NCI-H1436 treated with DMSO at 0.1 percent for 48 hours (cell line): ENCODE data around the gene PCCB.
"Not testable (repeated sequence)": the region's sequence is repeated elsewhere in the genome, so short reads cannot be mapped to it uniquely, and the experiment has no call there.

Experiments used
- DNase-seq: peaks from one replicate; lab custom pipeline; 2025; lab: John Stamatoyannopoulos, UW

Gene PCCB

GRCh38 chr3:136250059-136250902 lies at the start of gene PCCB:
PCCB (plus strand) TSS chr3:136250340; CDS start chr3:136250376, 36 bp downstream.
- DNase-seq, result peak; percentile 90

- no peak for DNase-seq
Measured at GRCh38 chr3:136207489-136208115, 42.5 kb upstream of the PCCB start.

DNA sequence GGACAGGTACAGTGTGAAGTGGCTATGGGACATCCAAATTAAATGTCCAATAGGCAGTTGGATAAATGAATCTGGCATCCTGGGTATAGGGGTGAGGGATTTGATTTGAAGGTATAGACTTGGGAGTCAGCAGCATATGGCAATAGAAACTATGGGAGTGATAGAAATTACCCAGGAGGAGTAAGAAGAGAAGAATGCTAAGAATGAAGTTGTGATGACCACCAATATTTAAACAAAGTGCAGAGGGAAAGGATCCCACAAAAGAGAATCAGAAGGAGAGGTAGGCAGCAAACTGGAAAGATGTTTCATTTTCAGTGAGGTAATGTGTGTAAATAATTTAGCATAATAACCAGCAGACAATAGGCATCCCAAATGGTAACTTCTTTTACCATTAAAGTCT lies 40.2 kb upstream of the PCCB start:
- no peak for DNase-seq

- no peak for DNase-seq
Measured at GRCh38 chr3:136211547-136211946, 38.6 kb upstream of the PCCB start.

GRCh38 chr3:136222746-136223145 lies 27.4 kb upstream of the PCCB start:
- DNase-seq, result not testable (repeated sequence)

GRCh38 chr3:136232413-136232812 lies 17.7 kb upstream of the PCCB start:
- no peak for DNase-seq

DNA sequence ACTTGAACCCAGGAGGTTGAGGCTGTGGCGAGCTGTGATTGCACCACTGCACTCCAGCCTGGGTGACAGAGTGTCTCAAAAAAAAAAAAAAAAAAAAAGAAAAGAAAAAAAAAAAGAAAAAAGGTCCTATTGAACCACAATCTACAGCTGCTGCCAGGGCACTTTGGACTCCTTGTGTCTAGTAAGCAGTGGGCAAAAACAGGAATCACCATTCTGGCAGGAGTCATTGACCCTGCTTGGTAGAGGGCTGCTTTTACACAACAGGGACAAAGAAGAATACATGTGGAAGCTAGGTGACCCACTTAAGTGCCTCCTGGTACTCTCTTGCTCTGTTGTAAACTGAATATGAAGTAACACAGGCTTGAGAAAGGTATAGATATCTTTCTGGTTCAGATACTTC lies 14.6 kb upstream of the PCCB start:
- DNase-seq, result no peak

- no peak for DNase-seq
Measured at GRCh38 chr3:136236109-136236508, 14.0 kb upstream of the PCCB start.

DNA sequence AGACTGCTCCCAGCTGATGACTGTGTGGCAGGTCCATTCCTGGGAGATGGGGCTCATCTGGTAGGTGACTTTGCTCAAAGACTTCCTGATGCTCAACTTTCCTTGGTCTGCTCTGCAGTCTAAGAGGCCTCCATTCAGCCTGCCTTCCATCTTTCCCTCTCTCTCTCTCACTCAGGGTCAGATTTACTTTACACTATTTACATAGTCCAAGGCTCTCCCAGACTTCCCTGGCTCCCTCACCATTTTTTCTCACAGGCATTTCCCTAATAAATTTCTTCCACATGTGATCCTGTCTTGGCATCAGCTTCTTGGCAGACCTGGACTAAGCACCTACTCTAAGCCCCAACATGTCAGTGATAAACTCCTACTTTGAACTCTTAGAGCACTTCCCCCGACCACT lies 13.0 kb upstream of the PCCB start:
- DNase-seq, result no peak

GRCh38 chr3:136237961-136238649 lies 12.0 kb upstream of the PCCB start:
- no peak for DNase-seq

DNA sequence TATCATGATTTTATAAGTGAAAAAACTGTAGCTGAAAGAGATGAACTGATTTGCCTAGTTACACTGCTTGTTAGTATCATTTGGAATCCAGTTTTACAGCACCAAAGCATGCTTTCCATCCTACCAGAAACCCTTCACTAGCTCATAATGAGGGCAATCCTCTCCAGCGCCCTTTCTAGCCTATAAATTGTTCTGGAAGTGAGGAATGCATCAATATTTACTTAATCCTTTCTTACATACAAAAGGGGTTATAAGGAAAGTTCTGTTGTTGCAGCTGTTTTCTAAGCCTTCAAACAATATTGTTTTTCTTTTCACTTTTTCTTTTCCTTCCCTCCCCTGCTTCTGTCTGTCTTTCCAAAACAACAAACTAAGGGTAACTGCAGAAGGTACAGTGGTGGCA lies 11.0 kb upstream of the PCCB start:
- DNase-seq, result no peak

DNA sequence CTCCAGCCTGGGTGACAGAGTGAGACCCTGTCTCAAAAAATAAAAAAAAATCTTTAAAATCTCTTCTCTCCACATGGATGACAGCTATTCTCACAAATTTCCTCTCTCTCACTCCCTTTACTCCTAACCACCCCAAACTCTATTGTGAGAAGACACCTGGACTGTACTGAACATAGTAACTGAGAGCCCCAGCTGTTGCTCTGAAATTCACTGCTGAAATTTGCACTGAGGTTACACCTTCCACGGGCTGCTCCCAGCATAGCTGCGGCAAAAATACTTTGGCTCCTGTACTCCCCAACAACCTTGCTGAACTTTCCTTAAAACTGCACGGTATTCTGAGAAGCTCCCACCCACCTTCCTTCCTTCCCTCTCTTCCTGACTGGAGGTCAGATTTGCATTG lies 4.4 kb upstream of the PCCB start:
- no peak for DNase-seq

DNA sequence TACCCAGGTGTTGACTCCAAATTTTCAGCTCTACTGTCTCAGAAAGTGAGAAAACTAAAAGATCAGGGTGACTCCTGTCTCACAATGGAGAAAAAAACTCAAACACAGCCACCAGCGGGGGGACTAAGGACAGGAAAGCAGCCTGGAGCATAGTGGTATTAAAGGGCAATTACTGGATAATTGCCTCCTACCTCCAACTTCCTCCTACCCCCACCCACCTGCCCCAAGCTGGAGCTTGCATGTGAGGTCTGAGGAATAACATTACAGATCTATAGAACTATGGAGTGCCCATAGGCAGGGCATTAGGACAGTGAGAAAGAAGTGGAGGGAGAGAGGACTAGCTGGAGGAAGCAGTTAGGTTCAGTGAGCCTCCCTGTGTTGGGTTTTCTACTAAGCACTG lies 2.7 kb upstream of the PCCB start:
- DNase-seq, result no peak

- DNase-seq, result no peak
Measured at GRCh38 chr3:136247855-136248590, 2.1 kb upstream of the PCCB start.

GRCh38 chr3:136249091-136249490 lies 1.0 kb upstream of the PCCB start:
- DNase-seq, result no peak

- DNase-seq, result no peak
Measured at GRCh38 chr3:136249593-136249992, 547 bp upstream of the PCCB start.

DNA sequence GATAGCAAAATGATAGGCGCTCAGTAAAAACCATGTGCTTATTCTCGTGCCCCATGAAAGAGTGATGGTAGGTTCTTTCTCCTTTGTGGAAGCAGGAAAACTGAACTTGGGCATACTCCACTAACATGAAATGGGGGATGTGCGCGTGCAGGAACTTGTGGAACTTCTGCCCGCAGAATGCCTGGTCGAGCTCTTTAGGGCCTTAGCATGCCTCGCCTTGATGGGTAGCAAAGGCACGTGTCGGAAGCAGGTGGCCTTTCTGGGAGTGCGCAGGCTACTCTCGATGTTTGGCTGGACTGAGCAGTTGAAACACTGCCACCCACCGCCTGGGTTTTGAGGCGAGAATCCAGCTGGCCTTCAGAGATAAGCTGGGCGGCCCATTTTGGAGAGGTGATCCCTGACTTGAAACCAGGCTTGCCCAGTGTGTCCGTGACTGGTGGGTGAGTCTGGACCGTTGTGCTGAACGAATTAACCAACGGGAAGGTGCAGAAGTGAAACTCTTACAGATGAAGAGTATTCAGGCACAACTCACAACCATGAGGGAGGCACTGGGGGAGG lies 842 bp downstream of the PCCB start:
- DNase-seq, result no peak

- no peak for DNase-seq
Measured at GRCh38 chr3:136251511-136251910, 1.4 kb downstream of the PCCB start.

DNA sequence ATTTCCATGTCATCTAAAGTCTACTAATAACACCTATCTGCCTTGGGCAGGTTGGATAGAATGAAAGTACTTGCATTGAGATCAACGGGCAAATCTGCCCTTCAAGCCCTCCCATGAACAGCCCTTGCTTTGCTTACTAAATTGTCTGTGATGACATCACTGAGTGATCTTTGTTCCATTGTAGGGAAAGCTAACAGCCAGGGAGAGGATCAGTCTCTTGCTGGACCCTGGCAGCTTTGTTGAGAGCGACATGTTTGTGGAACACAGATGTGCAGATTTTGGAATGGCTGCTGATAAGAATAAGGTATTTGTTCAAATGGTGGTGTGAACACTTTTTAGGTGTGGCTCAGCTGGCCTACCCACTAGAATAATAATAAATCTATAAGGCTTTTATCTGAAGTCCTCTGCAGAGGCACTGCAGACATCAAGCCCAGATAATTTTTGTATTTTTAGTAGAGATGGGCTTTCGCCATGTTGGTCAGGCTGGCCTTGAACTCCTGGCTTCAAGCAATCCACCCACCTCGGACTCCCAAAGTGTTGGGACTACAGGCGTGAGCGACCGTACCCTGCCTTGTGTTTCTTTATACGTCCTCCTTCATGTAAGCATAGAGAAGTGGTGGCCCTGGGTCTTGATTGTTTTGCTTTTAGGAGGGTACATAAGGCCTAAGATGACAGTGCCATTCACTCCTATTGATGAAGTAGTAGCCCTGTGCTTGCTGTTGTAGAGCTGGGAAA lies 5.7 kb downstream of the PCCB start:
- DNase-seq, result no peak

- no peak for DNase-seq
Measured at GRCh38 chr3:136258199-136258598, 8.1 kb downstream of the PCCB start.

DNA sequence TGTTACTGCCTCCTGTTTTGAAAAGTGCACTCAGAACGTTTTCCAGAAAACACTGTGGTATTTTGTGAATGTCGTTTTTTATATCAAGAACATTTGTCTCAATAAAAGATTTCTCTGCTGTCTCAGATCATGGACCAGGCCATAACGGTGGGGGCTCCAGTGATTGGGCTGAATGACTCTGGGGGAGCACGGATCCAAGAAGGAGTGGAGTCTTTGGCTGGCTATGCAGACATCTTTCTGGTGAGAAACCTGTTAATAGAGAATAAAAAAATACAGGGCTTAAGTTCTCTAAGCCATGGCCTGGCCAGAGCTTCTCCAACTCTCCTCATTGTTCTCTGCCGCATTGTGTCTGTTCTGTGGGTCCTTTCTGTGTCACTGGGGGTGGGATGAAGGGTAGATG lies 11.7 kb downstream of the PCCB start:
- DNase-seq, result no peak
